Measurements from ENCODE around the gene ATP5F1E.
"Not testable (repeated sequence)": the region's sequence is repeated elsewhere in the genome, so short reads cannot be mapped to it uniquely, and the experiment has no call there.

GRCh38 chr20:59041487-59041886 is 9.4 kb upstream of the ATP5F1E start:
- not testable (repeated sequence) for TF ChIP-seq CTCF (IDR thresholded peaks at IDR 0.05; ENCODE audit: low read depth, low read length, missing input control); HNF4A (conservative IDR thresholded peaks at IDR 0.05); REST (IDR thresholded peaks at IDR 0.05); RAD21 (IDR thresholded peaks at IDR 0.05); GABPA (IDR thresholded peaks at IDR 0.05 in 1 of 2, conservative IDR thresholded peaks at IDR 0.05 in 1 of 2); ATF3 (IDR thresholded peaks at IDR 0.05); FOXA1 (IDR thresholded peaks at IDR 0.05); ZBTB33 (IDR thresholded peaks at IDR 0.05); MAX (IDR thresholded peaks at IDR 0.05); RXRA (IDR thresholded peaks at IDR 0.05); SP1 (IDR thresholded peaks at IDR 0.05)

All from liver (tissue), 3 donors.